T-helper 1 cell treated with Interleukin-12 subunit alpha and Interleukin-12 subunit beta and Interleukin-4 antibody, amounts not matched to agents 30 ng/mL and 1 ng/mL, for 36 hours (primary cell): Measurements from ENCODE around the gene SH3TC1. TPM values are rescaled to one million over a fixed set of nuclear protein-coding genes. Genes with fewer than 3 reads are reported as not detected.

Experiments used
- intact Hi-C: fragments of 100-400 bp; cut with micrococcal nuclease; formaldehyde crosslinking; loops from one replicate; pipeline ENCODE4 v1.15.1; 2024
- total RNA-seq: library from RNA; stranded (reverse); gene quantifications from 2 replicates; pipeline ENCODE4 v1.2.3, GENCODE V29; 2022

Gene SH3TC1
- total RNA-seq, 1 donor from 2014 or later = 57.3 TPM

GRCh38 chr4:8180310-8181093, 18.6 kb upstream of the SH3TC1 start:
- intact Hi-C loops = no loop called here

GRCh38 chr4:8181119-8181518, 18.0 kb upstream of the SH3TC1 start:
- intact Hi-C loops = no loop called here

DNA sequence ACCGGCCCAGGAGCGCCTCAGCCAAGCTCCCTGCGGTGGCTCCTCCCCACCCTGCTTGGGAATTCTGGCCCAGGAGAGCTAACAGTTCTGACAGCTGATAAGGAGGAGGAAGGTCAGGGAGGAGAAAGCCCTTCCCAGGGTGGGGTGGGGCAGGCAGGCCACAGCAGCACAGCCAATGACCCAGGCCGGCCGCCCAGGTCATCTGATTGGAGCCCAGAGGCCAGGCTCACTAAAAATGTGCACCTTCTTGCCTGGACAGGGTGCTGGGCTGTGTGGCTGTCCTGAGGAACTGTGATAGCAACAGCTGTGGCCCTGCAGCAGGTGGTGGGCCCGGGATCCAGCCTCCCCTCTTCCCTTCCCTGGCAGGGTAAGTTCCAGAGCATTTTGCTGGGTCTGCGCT, 17.2 kb upstream of the SH3TC1 start:
- intact Hi-C loops = no loop called here

GRCh38 chr4:8182294-8182693, 16.8 kb upstream of the SH3TC1 start:
- intact Hi-C loops = no loop called here

GRCh38 chr4:8182858-8183725, 16.0 kb upstream of the SH3TC1 start:
- intact Hi-C loops = no loop called here

- intact Hi-C loops = no loop called here
These were observed 15.0 kb upstream of the SH3TC1 start for GRCh38 chr4:8184061-8184460.

DNA sequence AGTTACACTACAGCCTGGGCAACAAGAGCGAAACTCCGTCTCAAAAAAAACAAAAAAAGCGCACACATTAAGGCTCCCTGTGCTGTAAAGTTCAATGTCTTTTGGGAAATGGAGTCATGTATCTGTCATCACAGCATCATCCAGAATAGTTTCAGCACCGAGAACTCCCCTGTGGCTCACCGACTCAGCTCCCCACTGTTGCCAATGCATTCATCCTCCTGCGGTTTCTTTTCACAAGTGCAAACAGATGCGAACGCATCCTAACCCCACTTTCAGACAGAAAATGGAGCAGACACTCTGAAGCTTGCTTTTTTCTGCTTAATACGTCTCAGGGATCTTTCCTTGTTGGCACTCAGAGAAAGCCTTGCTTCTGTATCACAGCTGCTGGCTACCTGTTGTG, 13.8 kb upstream of the SH3TC1 start:
- intact Hi-C loops = no loop called here

DNA sequence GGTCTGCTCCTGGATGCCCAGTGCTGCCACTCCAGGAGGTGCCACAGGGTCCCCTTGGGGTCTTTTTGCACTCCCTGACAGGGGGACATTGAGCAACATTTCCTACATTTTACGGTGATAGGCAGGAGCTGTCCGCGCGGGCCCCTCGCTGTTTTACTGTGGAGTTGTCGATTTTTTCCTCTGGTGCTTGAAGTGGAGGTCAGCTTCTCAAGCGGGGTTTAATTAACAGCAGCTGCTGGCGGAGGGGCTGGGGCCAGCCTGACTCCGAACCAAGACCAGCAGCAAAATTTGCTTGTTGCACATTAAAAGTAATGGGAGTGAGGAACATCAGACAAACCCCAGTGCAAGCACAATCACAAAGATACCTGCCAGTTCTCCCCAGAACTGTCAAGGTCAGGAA, 13.2 kb upstream of the SH3TC1 start:
- intact Hi-C loops = no loop called here

DNA sequence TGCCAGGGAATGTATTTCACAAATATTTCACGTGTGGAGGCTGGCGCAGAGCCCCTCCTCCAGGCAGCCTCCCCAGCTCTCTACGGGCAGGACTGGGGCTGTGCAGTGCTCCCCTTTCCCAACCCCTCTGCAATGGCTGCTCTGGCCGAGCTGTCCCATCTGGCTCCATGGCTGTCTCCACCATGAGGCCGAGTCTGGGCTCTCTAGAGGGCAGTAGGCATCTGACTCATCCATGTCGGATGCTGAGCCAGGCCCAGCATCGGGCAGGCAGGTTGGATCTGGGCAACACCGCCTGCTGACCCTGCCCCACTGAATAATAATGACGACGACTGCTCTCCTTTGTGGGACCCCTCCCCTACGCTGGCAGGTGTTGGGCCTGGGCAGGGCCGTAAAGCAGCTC, 11.0 kb upstream of the SH3TC1 start:
- intact Hi-C loops = no loop called here

- intact Hi-C loops = no loop called here
These were observed 10.1 kb upstream of the SH3TC1 start for GRCh38 chr4:8188743-8189550.

GRCh38 chr4:8189551-8190466, 9.3 kb upstream of the SH3TC1 start:
- intact Hi-C loops = loop anchor here (10.0 kb wide), 1 partner anchor 325 kb away; no protein-coding TSS in a partner anchor

GRCh38 chr4:8191136-8191747, 7.8 kb upstream of the SH3TC1 start:
- intact Hi-C loops = loop anchor here (10.0 kb wide), 1 partner anchor 326 kb away; no protein-coding TSS in a partner anchor

GRCh38 chr4:8192748-8193738, 6.0 kb upstream of the SH3TC1 start:
- intact Hi-C loops = loop anchor here (1.0 to 10.0 kb wide), 2 partner anchors 16 to 328 kb away; no protein-coding TSS in a partner anchor

DNA sequence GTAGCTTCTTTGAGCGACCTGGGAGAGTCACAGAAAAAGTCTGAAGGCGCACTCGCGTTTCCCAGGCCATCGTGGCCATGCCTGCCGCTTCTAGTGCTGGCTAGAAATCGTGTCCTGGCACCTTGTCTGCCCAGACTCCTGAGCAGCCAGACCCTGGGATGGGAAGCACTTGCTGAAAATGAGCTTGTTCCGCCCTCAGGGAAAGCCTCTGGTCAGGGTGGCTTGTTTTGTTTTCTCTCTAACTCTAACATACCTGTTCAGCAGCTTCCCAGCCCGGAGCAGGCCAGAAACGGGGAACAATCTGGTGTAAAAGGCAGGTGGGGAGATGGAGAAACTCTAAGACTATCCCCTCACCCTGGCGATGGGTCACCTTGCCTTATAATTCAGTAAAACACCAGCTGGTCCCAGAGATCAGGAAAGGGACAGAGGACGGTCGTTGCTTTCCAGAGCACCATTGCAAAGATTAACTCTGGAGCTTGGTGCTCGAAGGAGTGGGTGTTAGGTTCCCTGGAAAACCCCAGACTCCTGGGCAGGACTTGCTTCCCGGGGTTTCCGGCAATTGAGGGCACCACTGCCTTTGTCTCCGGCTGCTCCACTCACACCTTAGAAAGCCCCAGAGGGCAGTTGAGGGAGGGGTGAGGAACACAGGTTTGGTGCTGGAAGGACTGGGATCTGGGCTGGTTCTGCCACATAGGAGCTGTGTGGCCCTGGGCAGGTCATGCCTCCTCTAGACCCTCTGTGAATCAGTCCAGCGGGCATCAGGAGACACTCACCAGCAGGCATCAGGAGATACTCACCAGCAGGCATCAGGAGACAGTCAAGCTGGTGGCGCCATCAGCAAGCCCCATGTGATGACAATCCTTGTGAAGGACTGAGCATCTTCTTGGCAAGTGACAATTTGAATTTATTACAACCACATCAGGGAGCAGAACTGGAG, 4.5 kb upstream of the SH3TC1 start:
- intact Hi-C loops = loop anchor here (5.0 to 10.0 kb wide), 2 partner anchors 48 to 330 kb away; no protein-coding TSS in a partner anchor

DNA sequence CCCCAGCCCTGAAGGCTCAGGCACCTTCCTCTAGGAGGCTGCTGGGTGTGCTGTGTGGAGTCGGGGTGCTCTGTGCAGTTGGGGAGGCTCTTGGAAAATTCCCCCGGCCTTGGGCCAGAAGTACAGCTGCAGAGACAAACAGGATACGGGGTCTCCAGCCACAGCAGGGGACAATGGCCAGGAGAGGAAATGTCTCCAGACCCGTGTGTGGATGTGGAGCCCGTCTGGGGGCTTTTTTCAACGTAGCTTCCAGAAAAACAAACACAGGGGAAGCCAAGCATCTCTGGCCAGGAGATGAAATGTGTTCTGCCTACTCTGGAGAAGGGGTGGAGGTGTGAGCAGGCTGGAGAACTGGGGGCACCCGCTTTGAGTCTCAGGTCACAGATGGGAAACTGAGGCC, 3.7 kb upstream of the SH3TC1 start:
- intact Hi-C loops = loop anchor here (5.0 to 10.0 kb wide), 2 partner anchors 47 to 331 kb away; no protein-coding TSS in a partner anchor

GRCh38 chr4:8195841-8196458, 3.1 kb upstream of the SH3TC1 start:
- intact Hi-C loops = loop anchor here (5.0 to 10.0 kb wide), 2 partner anchors 46 to 331 kb away; no protein-coding TSS in a partner anchor

- intact Hi-C loops = loop anchor here (5.0 to 10.0 kb wide), 2 partner anchors 45 to 333 kb away; no protein-coding TSS in a partner anchor
These were observed 1.6 kb upstream of the SH3TC1 start for GRCh38 chr4:8197521-8197920.
